HepG2 (cell line): ENCODE results near the gene ZNF91. TPM values are rescaled to one million over a fixed set of nuclear protein-coding genes. Genes with fewer than 3 reads are reported as not detected.

Experiments used
- ATAC-seq: fragments of 200-7000 bp; cut with Tn5 transposase; 3 replicates; pipeline ENCODE4 v1.9.1; 2020; ENCODE audit warnings: mild to moderate bottlenecking, moderate library complexity
- BruUV-seq: library from RNA; stranded (reverse); fragments of 400-500 nt; replicated peaks from 2 replicates; lab custom pipeline; 2021; lab: Mats Ljungman, UMichigan
- CTCF ChIA-PET: fragments of 300-600 bp; formaldehyde crosslinking; extraction: SDS; loops from one replicate; lab custom pipeline; 2021; ENCODE audit warnings: low total read pairs, inconsistent platforms, low intra/inter-chr PET ratio; lab: Yijun Ruan, JAX
- POLR2A ChIA-PET: fragments of 350-600 bp; sonication (Branson Sonifier 250); formaldehyde crosslinking; loops from one replicate; lab custom pipeline; 2020; ENCODE audit warnings: antibody characterized with exemption, inconsistent platforms; lab: Yijun Ruan, JAX
- DNase-seq: peaks from one replicate; pipeline ENCODE4 v3.0.0-alpha.2; 2015; ENCODE audit warnings: low spot score
- FAIRE-seq: peaks from 3 replicates; lab custom pipeline; 2011; peaks lifted over from hg19 to GRCh38; lab: Jason Lieb, UNC
- H2AFZ ChIP-seq: one replicate; pipeline ENCODE4 v1.6.1; 2011; ENCODE audit warnings: low read length, inconsistent platforms
- H3K27ac ChIP-seq: fragments of 300-600 bp; 3 replicates; pipeline ENCODE4 v1.8.0; 2011; ENCODE audit warnings: mixed run types, mild to moderate bottlenecking, mixed read lengths, low read length, inconsistent platforms; ENCODE audit not compliant: insufficient read depth; ENCODE audit errors: extremely low read length
- H3K27me3 ChIP-seq, 2 experiments: fragments of 200-600 bp in 1 of 2; 2 replicates in 1 of 2; 3 replicates in 1 of 2; pipeline versions ENCODE4 v1.6.0 to v1.8.0; 2011; ENCODE audit warnings: low read length in 2 of 2, mild to moderate bottlenecking in 2 of 2, moderate library complexity in 2 of 2, inconsistent platforms in 1 of 2; ENCODE audit not compliant: insufficient read depth in 2 of 2, control insufficient read depth in 1 of 2
- H3K36me3 ChIP-seq, 2 experiments: fragments of 200-600 bp in 1 of 2; replicated peaks in 1 of 2; 2 replicates in 1 of 2; 3 replicates in 1 of 2; pipeline versions ENCODE4 v1.5.1 to v1.8.0; 2011; ENCODE audit warnings: low read length in 2 of 2, inconsistent platforms in 1 of 2; ENCODE audit not compliant: insufficient read depth in 2 of 2, control insufficient read depth in 1 of 2
- H3K4me1 ChIP-seq: 2 replicates; pipeline ENCODE4 v1.5.1; 2012; ENCODE audit warnings: low read length, inconsistent platforms; ENCODE audit not compliant: insufficient read depth
- H3K4me2 ChIP-seq: 2 replicates; pipeline ENCODE4 v1.6.0; 2011; ENCODE audit warnings: low read depth, low read length, inconsistent platforms
- H3K4me3 ChIP-seq, 3 experiments: fragments of 200-600 bp in 1 of 3; sonication (generic), shearing (Covaris generic) in 1 of 3; replicated peaks in 1 of 3; 2 replicates each; pipeline ENCODE4 v1.5.1; 2011 to 2016; ENCODE audit warnings: low read length in 3 of 3, inconsistent platforms in 2 of 3, low read depth in 2 of 3, mild to moderate bottlenecking in 2 of 3, control low read depth in 1 of 3, mixed read lengths in 1 of 3; ENCODE audit not compliant: insufficient read depth in 1 of 3
- H3K79me2 ChIP-seq: one replicate; pipeline ENCODE4 v1.6.1; 2011; ENCODE audit warnings: low read length, inconsistent platforms; ENCODE audit not compliant: insufficient read depth
- H3K9ac ChIP-seq: 2 replicates; pipeline ENCODE4 v1.6.0; 2011; ENCODE audit warnings: mild to moderate bottlenecking, low read depth, low read length, inconsistent platforms; ENCODE audit not compliant: insufficient read depth
- H3K9me3 ChIP-seq: 2 replicates; pipeline ENCODE4 v1.5.1; 2012; ENCODE audit warnings: mild to moderate bottlenecking, low read length
- H4K20me1 ChIP-seq: 2 replicates; pipeline ENCODE4 v1.6.0; 2011; ENCODE audit warnings: inconsistent platforms, mild to moderate bottlenecking, low read length, moderate library complexity; ENCODE audit not compliant: insufficient read depth
- IKZF4 ChIP-seq: sonication (generic); formaldehyde crosslinking; IDR thresholded peaks from 2 replicates; pipeline ENCODE4 v1.5.1; 2020; ENCODE audit warnings: borderline replicate concordance, mild to moderate bottlenecking, low read depth, missing genetic modification reagents; ENCODE audit errors: not compliant biosample characterization
- KDM3A ChIP-seq: IDR thresholded peaks from 2 replicates; pipeline ENCODE4 v1.6.1; 2018; ENCODE audit warnings: low read depth, missing compliant biosample characterization
- SAFB2 ChIP-seq: sonication (generic); formaldehyde crosslinking; IDR thresholded peaks from 2 replicates; pipeline ENCODE4 v1.5.1; 2020; ENCODE audit warnings: missing genetic modification reagents, low read depth, mild to moderate bottlenecking, borderline replicate concordance
- SMARCE1 ChIP-seq: fragments of 450-650 bp; IDR thresholded peaks from 2 replicates; pipeline ENCODE4 v1.6.1; 2017; ENCODE audit warnings: borderline replicate concordance
- SP140L ChIP-seq: sonication (generic); formaldehyde crosslinking; IDR thresholded peaks from 2 replicates; pipeline ENCODE4 v1.4.0; 2020; ENCODE audit warnings: missing genetic modification reagents, borderline replicate concordance
- ZNF501 ChIP-seq: sonication (generic); formaldehyde crosslinking; IDR thresholded peaks from 2 replicates; pipeline ENCODE4 v1.5.1; 2020; ENCODE audit warnings: mild to moderate bottlenecking, moderate library complexity, missing genetic modification reagents
- ZNF547 ChIP-seq: sonication (generic); formaldehyde crosslinking; IDR thresholded peaks from 2 replicates; pipeline ENCODE4 v1.5.1; 2020; ENCODE audit warnings: mild to moderate bottlenecking, missing genetic modification reagents
- ZNF556 ChIP-seq: sonication (generic); formaldehyde crosslinking; IDR thresholded peaks from 2 replicates; pipeline ENCODE4 v1.4.0; 2020; ENCODE audit warnings: mild to moderate bottlenecking, missing genetic modification reagents, borderline replicate concordance
- ZSCAN22 ChIP-seq: sonication (generic); formaldehyde crosslinking; IDR thresholded peaks from 2 replicates; pipeline ENCODE4 v1.4.0; 2020; ENCODE audit warnings: mild to moderate bottlenecking, missing genetic modification reagents
- WGBS: methylation state at CpG from one replicate; pipeline ENCODE4 v1.1.6; 2017; ENCODE audit warnings: low lambda C conversion rate; 5-methylcytosine and 5-hydroxymethylcytosine counted together
- in situ Hi-C: cut with HindIII; loops from 2 replicates; pipeline ENCODE4 v1.10.0; 2017; ENCODE audit warnings: low pct_unique_long_range_greater_than_20kb; ENCODE audit not compliant: extremely low pct_ligation_motif_present
- intact Hi-C: fragments of 100-400 bp; cut with micrococcal nuclease; formaldehyde crosslinking; loops from one replicate; pipeline ENCODE4 v1.10.0; 2022; ENCODE audit not compliant: unreplicated experiment
- polyA plus RNA-seq, 8 experiments: library from polyadenylated mRNA; depleted of rRNA in 3 of 8; stranded (reverse) in 7 of 8; unstranded in 1 of 8; fragments of >200 nt; fragmentation: Illumina TruSeq in 4 of 8; extraction: Trizol in 4 of 8; gene quantifications; 2 replicates each; pipeline versions ENCODE4 v1.2.1 to v1.2.3, GENCODE V29; 2011 to 2016; ENCODE audit warnings: low read depth in 4 of 8, missing spikeins in 1 of 8, mixed read lengths in 1 of 8; ENCODE audit not compliant: insufficient read depth in 1 of 8
- total RNA-seq, 5 experiments: library from RNA; depleted of rRNA; stranded (reverse); fragments of >200 nt; fragmentation: Illumina TruSeq; extraction: Trizol; gene quantifications; 2 replicates each; pipeline ENCODE4 v1.2.3, GENCODE V29; 2016; ENCODE audit warnings: low read depth in 1 of 5

ZNF91 gene
- total and polyA plus RNA-seq, 2 of the 13 experiments (the other 11 are each of a cell fraction or from before 2014, with no cell fraction given), result 19.4 to 21.5 TPM

DNA sequence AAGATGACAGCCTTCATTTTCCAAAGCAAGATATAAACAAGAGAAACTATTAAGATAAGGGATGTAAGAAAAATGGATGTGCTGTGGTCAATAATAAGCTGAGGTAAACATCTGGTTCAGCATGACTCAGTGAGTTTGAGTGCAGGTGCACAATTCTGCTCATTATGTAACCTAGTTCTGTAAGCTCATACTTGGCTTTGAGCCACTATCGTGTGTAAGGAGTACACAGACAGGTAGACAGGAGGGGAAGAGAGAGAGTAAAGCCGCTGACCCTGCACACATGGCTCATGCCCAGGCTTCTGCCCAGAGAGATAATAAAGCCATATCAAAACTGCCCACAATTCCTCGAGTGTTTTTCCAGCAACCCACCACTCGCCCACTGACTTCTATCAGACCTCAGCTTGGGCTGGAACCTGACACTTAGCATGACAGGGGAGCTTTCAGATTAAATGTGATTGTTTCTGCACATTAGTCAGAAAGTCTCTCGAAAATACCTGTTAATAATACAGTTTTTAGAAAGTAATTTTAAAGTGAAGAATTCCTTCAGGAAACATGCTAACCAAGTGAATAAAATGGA lies 51.7 kb downstream of the ZNF91 start:
- Histone ChIP-seq H3K27me3 (no peaks in the 10 kb centered on the region), H3K9me3 (peaks cover 78% of the 10 kb centered on the region), H4K20me1 (no peaks in the 10 kb centered on the region), H3K9ac (no peak overlapping the region), H3K4me2 (no peak overlapping the region), H3K36me3 (peaks cover 10 to 18% of the 10 kb centered on the region in 2 experiments; a peak in 4 of 5 replicates), H3K4me3 (no peak overlapping the region), H3K4me1 (no peaks in the 10 kb centered on the region), H2AFZ (no peak overlapping the region), H3K79me2 (no peaks in the 10 kb centered on the region), H3K27ac (no peak overlapping the region)
- ATAC-seq, result no peak
- TF ChIP-seq SP140L (CRISPR knock-in tag) (no peak), SMARCE1 (no peak), ZNF547 (CRISPR knock-in tag) (no peak), KDM3A (no peak)
- in situ Hi-C loops, result no loop called here
- intact Hi-C loops, result no loop called here
- WGBS, result 99% methylated on average over 5 of the region's 5 CpGs
- no peak for DNase-seq
- CTCF ChIA-PET, result no interaction called here
- POLR2A ChIA-PET, result no interaction called here
- FAIRE-seq, result no peak
- BruUV-seq, result no TSS peak

DNA sequence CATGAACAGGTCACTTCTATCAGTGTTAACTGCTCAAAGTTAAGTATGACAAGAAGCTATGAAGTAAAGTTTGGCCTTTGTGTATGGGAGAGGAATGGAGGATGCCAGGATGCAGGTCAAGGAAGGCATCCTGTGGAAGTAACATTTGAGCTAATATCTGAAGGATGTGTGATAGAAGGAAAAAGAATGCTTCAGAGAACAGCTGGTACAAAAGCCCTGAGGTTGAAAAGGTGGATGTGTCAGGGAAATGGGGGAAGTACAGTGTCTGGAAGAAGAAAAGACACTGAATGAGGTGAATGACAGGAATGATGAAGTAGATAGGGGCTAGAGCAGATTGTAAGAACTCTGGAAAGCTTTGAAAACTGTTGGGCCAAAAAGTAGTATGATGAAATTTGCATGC lies 67.1 kb downstream of the ZNF91 start:
- ATAC-seq, result no peak
- Histone ChIP-seq H3K79me2 (no peaks in the 10 kb centered on the region), H3K9me3 (peaks cover 82% of the 10 kb centered on the region), H3K27me3 (no peaks in the 10 kb centered on the region), H3K36me3 (peaks cover 0 to 2% of the 10 kb centered on the region in 2 experiments; a peak in 2 of 5 replicates), H3K9ac (no peak overlapping the region), H3K4me3 (no peak overlapping the region), H2AFZ (no peak overlapping the region), H4K20me1 (no peaks in the 10 kb centered on the region), H3K4me2 (no peak overlapping the region), H3K27ac (no peak overlapping the region), H3K4me1 (no peaks in the 10 kb centered on the region)
- in situ Hi-C loops, result no loop called here
- no peak for TF ChIP-seq IKZF4 (CRISPR knock-in tag)
- TF ChIP-seq ZNF556, result no peak
- TF ChIP-seq ZNF501, result no peak
- no peak for TF ChIP-seq ZSCAN22 (CRISPR knock-in tag)
- no peak for TF ChIP-seq SAFB2 (CRISPR knock-in tag)
- FAIRE-seq, result no peak
- POLR2A ChIA-PET, result no interaction called here
- CTCF ChIA-PET, result no interaction called here
- intact Hi-C loops, result no loop called here
- no peak for DNase-seq
- no TSS peak for BruUV-seq
